ENCODE measurements around the gene BBS9. TPM values are rescaled to one million over a fixed set of nuclear protein-coding genes. Genes with fewer than 3 reads are reported as not detected.
A peak's percentile ranks its signal among the peaks of the same experiment; 100 is the strongest.

Gene BBS9
- total and polyA plus RNA-seq, 2 donors from 2014 or later: 9.0 to 23.4 TPM

GRCh38 chr7:33392148-33392547 is 262.8 kb downstream of the BBS9 start:
- intact Hi-C loops (cut with DNase I): no loop called here
- TF ChIP-seq CTCF (IDR thresholded peaks at IDR 0.05; ENCODE audit: borderline replicate concordance, extremely low read depth, insufficient read depth): no peak
- FAIRE-seq (no peak), DNase-seq (peak in 2 of 5 donors; percentile 29 to 34)
- Histone ChIP-seq H3K4me3 (ENCODE audit: low read length in 3 of 3) (no peak overlapping the region), H3K4me1 (ENCODE audit: control insufficient read depth in 2 of 3, insufficient read depth in 2 of 3, low read depth in 1 of 3, low read length in 3 of 3) (no peaks in the 10 kb centered on the region), H3K9me3 (ENCODE audit: control insufficient read depth in 2 of 3, insufficient read depth in 1 of 3, low read length in 3 of 3) (no peaks in the 10 kb centered on the region), H3K9ac (ENCODE audit: low read length in 3 of 3) (no peak overlapping the region), H3K27me3 (ENCODE audit: control insufficient read depth, insufficient read depth, low read length) (no peaks in the 10 kb centered on the region), H3K36me3 (ENCODE audit: control insufficient read depth in 2 of 3, insufficient read depth in 3 of 3, low read length in 3 of 3) (peaks cover 0 to 5% (median 0%) of the 10 kb centered on the region in 3 donors), H3K27ac (ENCODE audit: low read depth in 2 of 2, low read length in 2 of 2) (no peak overlapping the region)

GRCh38 chr7:33393770-33394169 is 264.4 kb downstream of the BBS9 start:
- Histone ChIP-seq H3K27me3 (ENCODE audit: control insufficient read depth, insufficient read depth, low read length) (no peaks in the 10 kb centered on the region), H3K9ac (ENCODE audit: low read length in 3 of 3) (no peak overlapping the region), H3K9me3 (ENCODE audit: control insufficient read depth in 2 of 3, insufficient read depth in 1 of 3, low read length in 3 of 3) (no peaks in the 10 kb centered on the region), H3K4me3 (ENCODE audit: low read length in 3 of 3) (no peak overlapping the region), H3K27ac (ENCODE audit: low read depth in 2 of 2, low read length in 2 of 2) (no peak overlapping the region), H3K36me3 (ENCODE audit: control insufficient read depth in 2 of 3, insufficient read depth in 3 of 3, low read length in 3 of 3) (no peaks in the 10 kb centered on the region), H3K4me1 (ENCODE audit: control insufficient read depth in 2 of 3, insufficient read depth in 2 of 3, low read depth in 1 of 3, low read length in 3 of 3) (no peaks in the 10 kb centered on the region)
- TF ChIP-seq CTCF (IDR thresholded peaks at IDR 0.05; ENCODE audit: borderline replicate concordance, extremely low read depth, insufficient read depth): no peak
- intact Hi-C loops (cut with DNase I): no loop called here
- FAIRE-seq: no peak
- DNase-seq: no peak

GRCh38 chr7:33395340-33395739 is 266.0 kb downstream of the BBS9 start:
- DNase-seq (no peak), FAIRE-seq (no peak)
- no peak for TF ChIP-seq CTCF (IDR thresholded peaks at IDR 0.05; ENCODE audit: borderline replicate concordance, extremely low read depth, insufficient read depth)
- Histone ChIP-seq H3K9me3 (ENCODE audit: control insufficient read depth in 2 of 3, insufficient read depth in 1 of 3, low read length in 3 of 3) (no peaks in the 10 kb centered on the region), H3K27ac (ENCODE audit: low read depth in 2 of 2, low read length in 2 of 2) (no peak overlapping the region), H3K4me3 (ENCODE audit: low read length in 3 of 3) (no peak overlapping the region), H3K9ac (ENCODE audit: low read length in 3 of 3) (no peak overlapping the region), H3K4me1 (ENCODE audit: control insufficient read depth in 2 of 3, insufficient read depth in 2 of 3, low read depth in 1 of 3, low read length in 3 of 3) (no peaks in the 10 kb centered on the region), H3K27me3 (ENCODE audit: control insufficient read depth, insufficient read depth, low read length) (no peaks in the 10 kb centered on the region), H3K36me3 (ENCODE audit: control insufficient read depth in 2 of 3, insufficient read depth in 3 of 3, low read length in 3 of 3) (no peaks in the 10 kb centered on the region)
- intact Hi-C loops (cut with DNase I): no loop called here

- DNase-seq: no peak
These were observed 270.3 kb downstream of the BBS9 start for GRCh38 chr7:33399528-33400213.

More at GRCh38 chr7:33399528-33400213, 270.3 kb downstream of the BBS9 start:
- H3K9me3 ChIP-seq (ENCODE audit: control insufficient read depth in 2 of 3, insufficient read depth in 1 of 3, low read length in 3 of 3): no peaks in the 10 kb centered on the region
- H3K4me1 ChIP-seq (ENCODE audit: control insufficient read depth in 2 of 3, insufficient read depth in 2 of 3, low read depth in 1 of 3, low read length in 3 of 3): no peaks in the 10 kb centered on the region
- intact Hi-C loops (cut with DNase I): no loop called here
- no peak for TF ChIP-seq CTCF (IDR thresholded peaks at IDR 0.05; ENCODE audit: borderline replicate concordance, extremely low read depth, insufficient read depth)
- no peak overlapping the region for H3K27ac ChIP-seq (ENCODE audit: low read depth in 2 of 2, low read length in 2 of 2)
- no peak overlapping the region for H3K4me3 ChIP-seq (ENCODE audit: low read length in 3 of 3)
- H3K27me3 ChIP-seq (ENCODE audit: control insufficient read depth, insufficient read depth, low read length): no peaks in the 10 kb centered on the region
- no peak for FAIRE-seq
- no peaks in the 10 kb centered on the region for H3K36me3 ChIP-seq (ENCODE audit: control insufficient read depth in 2 of 3, insufficient read depth in 3 of 3, low read length in 3 of 3)
- H3K9ac ChIP-seq (ENCODE audit: low read length in 3 of 3): no peak overlapping the region

Data from kidney (tissue), 14 donors.